ENCODE measurements around the gene RPL29. TPM values are rescaled to one million over a fixed set of nuclear protein-coding genes. Genes with fewer than 3 reads are reported as not detected.
"Not testable (repeated sequence)": the region's sequence is repeated elsewhere in the genome, so short reads cannot be mapped to it uniquely, and the experiment has no call there.

Gene RPL29
- total and polyA plus RNA-seq, 7 donors, result 1,247 to 2,993 (median 2,094) TPM

DNA sequence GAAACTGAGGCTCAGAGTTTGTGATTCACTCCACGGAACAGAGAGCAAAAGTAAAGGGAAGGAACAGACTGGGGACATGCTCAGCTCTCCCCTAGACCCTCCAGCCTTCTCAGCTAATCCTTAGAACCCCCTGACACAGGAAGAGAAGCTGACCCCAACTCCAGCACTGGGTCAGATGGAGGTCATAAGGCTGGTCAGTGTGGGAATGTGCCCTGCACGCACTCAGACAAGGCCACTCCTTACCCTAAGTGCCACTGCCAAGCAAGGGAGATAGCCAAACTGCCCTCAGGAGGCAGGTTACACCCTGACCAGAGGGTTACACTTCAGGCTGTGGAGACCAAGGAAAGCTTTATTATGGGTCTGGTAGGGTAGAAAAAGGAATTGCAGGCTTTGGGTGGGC lies 1.2 kb downstream of the RPL29 start:
- peaks cover 0 to 12% (median 0%) of the 10 kb centered on the region in 3 donors for H3K27me3 ChIP-seq
- WGBS, 2 donors, result 62 to 81% methylated on average over 2 of the region's 2 CpGs
- intact Hi-C loops (cut with DNase I), result no loop called here
- H3K27ac ChIP-seq, result peak overlapping the region in 2 of 4 donors; percentile 84 to 85
- H3K9me3 ChIP-seq, result no peaks in the 10 kb centered on the region
- peaks cover 20 to 40% (median 22%) of the 10 kb centered on the region in 4 donors for H3K36me3 ChIP-seq
- peak overlapping the region in 2 of 4 donors; percentile 60 to 73 for H3K4me3 ChIP-seq
- TF ChIP-seq POLR2AphosphoS5 (IDR thresholded peaks at IDR 0.05) (no peak), EP300 (IDR thresholded peaks at IDR 0.05) (no peak)
- DNase-seq, result no peak
- H3K4me1 ChIP-seq, result peaks cover 0 to 22% (median 16%) of the 10 kb centered on the region in 4 donors

DNA sequence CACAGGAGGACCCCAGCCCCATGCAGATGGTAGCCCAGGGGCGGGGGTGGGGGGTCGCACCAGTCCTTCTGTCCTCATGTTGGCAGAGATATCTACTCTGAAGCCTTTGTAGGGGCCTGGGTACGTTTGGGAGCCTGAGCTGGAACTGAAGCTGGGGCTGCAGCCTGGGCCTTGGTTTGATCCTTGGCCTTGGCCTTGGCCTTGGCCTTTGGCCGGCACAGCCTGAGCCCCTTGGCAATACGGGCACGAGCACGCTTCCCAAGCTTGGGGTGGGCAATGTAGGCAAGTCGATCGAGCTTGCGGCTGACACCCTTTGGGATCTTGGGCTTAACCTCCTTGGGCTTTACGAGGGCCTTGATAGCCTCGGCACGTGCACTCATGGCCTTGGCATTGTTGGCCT lies 2.0 kb downstream of the RPL29 start:
- intact Hi-C loops (cut with DNase I); H3K27me3 ChIP-seq; DNase-seq; H3K4me3 ChIP-seq; H3K27ac ChIP-seq; H3K9me3 ChIP-seq: not testable (repeated sequence)
- Histone ChIP-seq H3K36me3 (peaks cover 20 to 40% (median 22%) of the 10 kb centered on the region in 4 donors), H3K4me1 (peaks cover 0 to 25% (median 16%) of the 10 kb centered on the region in 4 donors)
- 82 to 89% methylated on average over 10 of the region's 13 CpGs for WGBS, 2 donors

DNA sequence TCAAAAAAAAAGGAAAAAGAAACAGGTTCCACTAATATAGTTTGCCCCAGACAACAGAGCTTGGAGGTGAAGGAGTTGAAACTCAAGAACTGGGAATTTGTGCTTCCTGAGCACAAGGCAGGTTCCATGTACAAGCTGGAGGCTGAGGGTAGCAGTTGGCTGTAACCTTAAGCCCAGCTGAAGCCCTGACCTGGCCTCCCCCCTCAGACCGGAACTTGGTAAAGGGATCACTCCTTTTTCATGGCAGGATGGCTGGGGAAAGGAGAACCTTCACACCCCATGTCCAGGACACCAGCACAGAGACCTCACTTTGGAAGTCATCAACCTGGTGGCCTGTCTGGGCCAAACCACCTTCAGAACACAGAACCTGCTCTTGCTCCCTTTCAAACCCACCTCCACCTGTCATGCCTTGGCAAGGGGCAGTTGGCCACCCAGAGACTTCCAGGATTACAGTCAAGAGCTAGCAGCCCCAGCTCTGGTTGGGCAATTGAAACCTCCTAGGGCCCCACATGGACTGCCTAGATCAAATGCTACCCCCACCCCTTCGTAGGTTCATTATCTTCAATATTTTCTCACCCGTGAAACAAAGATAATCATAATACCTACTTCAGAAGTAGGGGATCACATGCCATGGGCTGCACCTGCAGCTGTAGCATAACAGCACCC lies 3.5 kb downstream of the RPL29 start:
- Histone ChIP-seq H3K4me3 (no peak overlapping the region), H3K4me1 (peaks cover 0 to 25% (median 16%) of the 10 kb centered on the region in 4 donors), H3K27me3 (no peaks in the 10 kb centered on the region), H3K36me3 (peaks cover 20 to 40% (median 22%) of the 10 kb centered on the region in 4 donors), H3K27ac (no peak overlapping the region), H3K9me3 (no peaks in the 10 kb centered on the region)
- DNase-seq, result no peak
- TF ChIP-seq POLR2AphosphoS5 (IDR thresholded peaks at IDR 0.05), result no peak
- no peak for TF ChIP-seq EP300 (IDR thresholded peaks at IDR 0.05)
- TF ChIP-seq, protein P1, sequence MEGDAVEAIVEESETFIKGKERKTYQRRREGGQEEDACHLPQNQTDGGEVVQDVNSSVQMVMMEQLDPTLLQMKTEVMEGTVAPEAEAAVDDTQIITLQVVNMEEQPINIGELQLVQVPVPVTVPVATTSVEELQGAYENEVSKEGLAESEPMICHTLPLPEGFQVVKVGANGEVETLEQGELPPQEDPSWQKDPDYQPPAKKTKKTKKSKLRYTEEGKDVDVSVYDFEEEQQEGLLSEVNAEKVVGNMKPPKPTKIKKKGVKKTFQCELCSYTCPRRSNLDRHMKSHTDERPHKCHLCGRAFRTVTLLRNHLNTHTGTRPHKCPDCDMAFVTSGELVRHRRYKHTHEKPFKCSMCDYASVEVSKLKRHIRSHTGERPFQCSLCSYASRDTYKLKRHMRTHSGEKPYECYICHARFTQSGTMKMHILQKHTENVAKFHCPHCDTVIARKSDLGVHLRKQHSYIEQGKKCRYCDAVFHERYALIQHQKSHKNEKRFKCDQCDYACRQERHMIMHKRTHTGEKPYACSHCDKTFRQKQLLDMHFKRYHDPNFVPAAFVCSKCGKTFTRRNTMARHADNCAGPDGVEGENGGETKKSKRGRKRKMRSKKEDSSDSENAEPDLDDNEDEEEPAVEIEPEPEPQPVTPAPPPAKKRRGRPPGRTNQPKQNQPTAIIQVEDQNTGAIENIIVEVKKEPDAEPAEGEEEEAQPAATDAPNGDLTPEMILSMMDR (IDR thresholded peaks at IDR 0.05), result no peak
- TF ChIP-seq POLR2A (IDR thresholded peaks at IDR 0.05), result no peak
- WGBS, 2 donors, result 90 to 93% methylated on average over 3 of the region's 3 CpGs
- intact Hi-C loops (cut with DNase I), result no loop called here

DNA sequence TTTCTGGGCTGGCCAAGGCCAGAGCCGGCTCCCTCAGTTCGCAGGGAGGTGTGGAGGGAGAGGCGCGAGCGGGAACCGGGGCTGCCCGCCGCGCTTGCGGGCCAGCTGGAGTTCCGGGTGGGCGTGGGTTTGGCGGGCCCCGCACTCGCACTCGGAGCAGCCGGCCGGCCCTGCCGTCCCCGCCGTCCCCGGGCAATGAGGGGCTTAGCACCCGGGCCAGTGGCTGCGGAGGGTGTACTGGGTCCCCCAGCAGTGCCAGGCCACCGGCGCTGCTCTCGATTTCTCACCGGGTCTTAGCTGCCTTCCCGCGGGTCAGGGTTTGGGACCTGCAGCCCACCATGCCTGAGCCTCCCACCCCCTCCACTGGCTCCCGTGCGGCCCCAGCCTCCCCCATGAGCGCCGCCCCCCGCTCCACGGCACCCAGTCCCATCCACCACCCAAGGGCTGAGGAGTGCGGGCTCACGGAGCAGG lies 5.2 kb downstream of the RPL29 start:
- H3K27me3 ChIP-seq; intact Hi-C loops (cut with DNase I); H3K4me3 ChIP-seq; H3K9me3 ChIP-seq; DNase-seq: not testable (repeated sequence)
- H3K27ac ChIP-seq, result peak overlapping the region in 1 of 4 donors; percentile 3
- peaks cover 20 to 40% (median 22%) of the 10 kb centered on the region in 4 donors for H3K36me3 ChIP-seq
- peaks cover 0 to 25% (median 16%) of the 10 kb centered on the region in 4 donors for H3K4me1 ChIP-seq
- 88 to 90% methylated on average over 38 of the region's 38 CpGs for WGBS, 2 donors

DNA sequence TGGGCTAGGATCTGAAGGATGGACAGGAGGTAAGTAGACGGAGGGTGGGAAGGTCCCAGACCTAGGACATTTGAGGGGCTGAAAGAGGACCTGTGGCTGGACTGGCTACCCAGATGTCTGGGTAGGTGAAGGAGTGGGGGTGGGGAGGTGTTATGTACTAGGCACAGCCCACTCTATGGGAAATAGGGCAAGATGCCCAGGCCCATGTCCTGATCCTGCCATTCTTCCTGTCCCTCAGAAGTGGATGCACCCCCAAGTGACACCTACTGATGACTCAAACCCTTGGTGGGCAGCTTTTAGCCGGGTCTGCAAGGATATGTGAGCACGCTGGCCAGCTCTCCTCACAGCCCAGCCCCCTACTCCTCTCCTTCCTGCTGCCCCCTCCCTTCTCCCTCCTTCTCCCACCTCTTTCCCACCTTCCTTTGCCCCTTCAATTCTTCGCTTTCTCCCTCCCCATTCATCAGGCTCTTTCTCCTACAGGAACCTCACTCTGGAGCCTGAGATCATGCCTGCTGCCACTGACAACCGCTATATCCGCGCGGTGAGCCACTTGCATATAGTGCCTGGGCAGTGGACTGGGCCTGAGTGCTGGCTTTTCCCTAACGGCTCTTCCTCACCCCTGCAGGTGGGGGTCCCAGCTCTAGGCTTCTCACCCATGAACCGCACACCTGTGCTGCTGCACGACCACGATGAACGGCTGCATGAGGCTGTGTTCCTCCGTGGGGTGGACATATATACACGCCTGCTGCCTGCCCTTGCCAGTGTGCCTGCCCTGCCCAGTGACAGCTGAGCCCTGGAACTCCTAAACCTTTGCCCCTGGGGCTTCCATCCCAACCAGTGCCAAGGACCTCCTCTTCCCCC lies 7.2 kb downstream of the RPL29 start:
- Histone ChIP-seq H3K27me3 (no peaks in the 10 kb centered on the region), H3K4me3 (no peak overlapping the region), H3K36me3 (peaks cover 8 to 25% (median 10%) of the 10 kb centered on the region in 4 donors), H3K9me3 (no peaks in the 10 kb centered on the region), H3K4me1 (peaks cover 0 to 18% (median 10%) of the 10 kb centered on the region in 4 donors), H3K27ac (no peak overlapping the region)
- 79 to 80% methylated on average over 15 of the region's 15 CpGs for WGBS, 2 donors
- intact Hi-C loops (cut with DNase I), result no loop called here
- no peak for TF ChIP-seq POLR2A (IDR thresholded peaks at IDR 0.05)
- no peak for TF ChIP-seq POLR2AphosphoS5 (IDR thresholded peaks at IDR 0.05)
- DNase-seq, result no peak

DNA sequence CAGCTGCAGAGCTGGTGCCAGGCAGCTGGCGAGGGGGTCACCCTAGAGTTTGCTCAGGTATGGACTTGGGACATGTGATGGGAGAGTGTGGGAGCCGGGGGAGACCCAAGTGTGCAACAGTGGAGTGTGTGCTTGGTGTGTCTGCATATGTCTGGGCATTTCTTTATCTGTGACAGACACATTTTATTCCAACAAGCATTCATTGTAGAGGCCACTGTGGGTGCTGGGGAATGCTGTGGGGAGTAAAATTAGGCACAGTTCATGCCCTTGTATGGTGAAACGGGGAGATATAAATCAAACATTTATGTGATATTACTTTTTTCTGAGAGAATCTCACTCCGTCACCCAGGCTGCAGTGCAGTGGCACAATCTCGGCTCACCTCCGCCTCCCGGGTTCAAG lies 8.1 kb downstream of the RPL29 start:
- 90 to 91% methylated on average over 7 of the region's 7 CpGs for WGBS, 2 donors
- no peak for TF ChIP-seq POLR2AphosphoS5 (IDR thresholded peaks at IDR 0.05)
- no peak for TF ChIP-seq EP300 (IDR thresholded peaks at IDR 0.05)
- TF ChIP-seq, protein P1 (IDR thresholded peaks at IDR 0.05), result no peak
- no peak for TF ChIP-seq POLR2A (IDR thresholded peaks at IDR 0.05)
- H3K27me3 ChIP-seq, result no peaks in the 10 kb centered on the region
- no peaks in the 10 kb centered on the region for H3K9me3 ChIP-seq
- peaks cover under 1 to 15% (median 3%) of the 10 kb centered on the region in 4 donors for H3K36me3 ChIP-seq
- intact Hi-C loops (cut with DNase I), result no loop called here
- peaks cover 0 to 23% (median 13%) of the 10 kb centered on the region in 4 donors for H3K4me1 ChIP-seq
- H3K4me3 ChIP-seq, result no peak overlapping the region
- no peak for DNase-seq
- H3K27ac ChIP-seq, result no peak overlapping the region

Data from sigmoid colon (tissue), 7 donors.